Activated CD8-positive, alpha-beta memory T cell treated with anti-CD3 and anti-CD28 coated beads, Interleukin-2, amount 50 U/mL, for 1 hour (primary cell): ENCODE results near the gene PEX5.
"Not testable (repeated sequence)": the region's sequence is repeated elsewhere in the genome, so short reads cannot be mapped to it uniquely, and the experiment has no call there.

Experiments
- DNase-seq: peaks from one replicate; pipeline ENCODE4 v3.0.0-alpha.2; 2020; ENCODE audit errors: extremely low read depth

The PEX5 gene

GRCh38 chr12:7160183-7160582 lies 29.3 kb upstream of the PEX5 start:
- no peak for DNase-seq

- no peak for DNase-seq
These were observed 28.2 kb upstream of the PEX5 start for GRCh38 chr12:7161327-7161726.

GRCh38 chr12:7161811-7162210 lies 27.7 kb upstream of the PEX5 start:
- no peak for DNase-seq

GRCh38 chr12:7162691-7163114 lies 26.8 kb upstream of the PEX5 start:
- no peak for DNase-seq

- no peak for DNase-seq
These were observed 19.5 kb upstream of the PEX5 start for GRCh38 chr12:7169951-7170350.

GRCh38 chr12:7171854-7172253 lies 17.6 kb upstream of the PEX5 start:
- DNase-seq = no peak

GRCh38 chr12:7175493-7175892 lies 14.0 kb upstream of the PEX5 start:
- DNase-seq = no peak

GRCh38 chr12:7176595-7176994 lies 12.9 kb upstream of the PEX5 start:
- no peak for DNase-seq

- DNase-seq = no peak
These were observed 11.0 kb upstream of the PEX5 start for GRCh38 chr12:7178481-7178880.

GRCh38 chr12:7180685-7181084 lies 8.8 kb upstream of the PEX5 start:
- no peak for DNase-seq

- DNase-seq = not testable (repeated sequence)
These were observed 3.4 kb upstream of the PEX5 start for GRCh38 chr12:7186058-7186457.

- no peak for DNase-seq
These were observed 706 bp upstream of the PEX5 start for GRCh38 chr12:7188562-7189397.

- no peak for DNase-seq
These were observed 976 bp downstream of the PEX5 start for GRCh38 chr12:7190268-7191055.

GRCh38 chr12:7193674-7194073 lies 4.2 kb downstream of the PEX5 start:
- DNase-seq = no peak

- DNase-seq = no peak
These were observed 8.4 kb downstream of the PEX5 start for GRCh38 chr12:7197841-7198240.

- DNase-seq = no peak
These were observed 13.6 kb downstream of the PEX5 start for GRCh38 chr12:7203109-7203508.

- DNase-seq = no peak
These were observed 15.6 kb downstream of the PEX5 start for GRCh38 chr12:7205091-7205490.

GRCh38 chr12:7206691-7207090 lies 17.2 kb downstream of the PEX5 start:
- no peak for DNase-seq

- DNase-seq = no peak
These were observed 18.6 kb downstream of the PEX5 start for GRCh38 chr12:7207866-7208625.

GRCh38 chr12:7209958-7210357 lies 20.5 kb downstream of the PEX5 start:
- no peak for DNase-seq

GRCh38 chr12:7210642-7211151 lies 21.2 kb downstream of the PEX5 start:
- DNase-seq = no peak

GRCh38 chr12:7212678-7213077 lies 23.2 kb downstream of the PEX5 start:
- DNase-seq = no peak
